ENCODE results near the gene SLC35F1.

Gene SLC35F1

DNA sequence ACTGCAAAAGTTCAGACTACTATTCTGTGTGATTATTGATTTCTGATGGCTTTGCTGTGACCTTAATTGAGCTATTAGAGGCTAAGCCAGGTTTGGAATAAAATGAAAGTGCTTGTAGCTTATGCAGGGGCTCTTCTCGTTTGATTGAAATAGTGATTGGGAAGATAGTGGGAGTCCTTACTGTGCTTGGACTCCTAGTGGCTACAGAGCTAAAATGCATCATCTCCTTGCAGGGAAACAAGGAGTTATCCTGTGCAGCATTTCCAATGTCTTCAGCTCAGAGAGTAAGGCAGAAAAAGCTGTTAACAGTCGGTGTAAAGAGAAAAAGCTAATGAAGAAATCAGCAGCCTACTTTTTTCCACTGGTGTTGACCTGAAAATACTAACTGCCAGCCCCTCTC is 173.5 kb downstream of the SLC35F1 start:
- no peaks in the 10 kb centered on the region for H3K36me3 Mint-ChIP-seq (ENCODE audit: insufficient read depth)
- H3K27me3 Mint-ChIP-seq: peaks cover 13 to 26% of the 10 kb centered on the region in 2 donors
- no peaks in the 10 kb centered on the region for H3K4me1 Mint-ChIP-seq (ENCODE audit: low read depth in 2 of 2)
- H3K27ac Mint-ChIP-seq: no peak overlapping the region
- ATAC-seq (replicated peaks) (no peak), DNase-seq (no peak)
- no peak overlapping the region for H3K4me3 Mint-ChIP-seq
- H3K9me3 Mint-ChIP-seq: no peaks in the 10 kb centered on the region

GRCh38 chr6:118083711-118084110 is 176.6 kb downstream of the SLC35F1 start:
- Mint-ChIP-seq H3K27me3 (peaks cover 18 to 43% of the 10 kb centered on the region in 2 donors), H3K4me1 (ENCODE audit: low read depth in 2 of 2) (no peaks in the 10 kb centered on the region), H3K4me3 (no peak overlapping the region), H3K27ac (no peak overlapping the region), H3K9me3 (no peaks in the 10 kb centered on the region), H3K36me3 (ENCODE audit: insufficient read depth) (no peaks in the 10 kb centered on the region)
- DNase-seq (no peak), ATAC-seq (replicated peaks) (no peak)

DNA sequence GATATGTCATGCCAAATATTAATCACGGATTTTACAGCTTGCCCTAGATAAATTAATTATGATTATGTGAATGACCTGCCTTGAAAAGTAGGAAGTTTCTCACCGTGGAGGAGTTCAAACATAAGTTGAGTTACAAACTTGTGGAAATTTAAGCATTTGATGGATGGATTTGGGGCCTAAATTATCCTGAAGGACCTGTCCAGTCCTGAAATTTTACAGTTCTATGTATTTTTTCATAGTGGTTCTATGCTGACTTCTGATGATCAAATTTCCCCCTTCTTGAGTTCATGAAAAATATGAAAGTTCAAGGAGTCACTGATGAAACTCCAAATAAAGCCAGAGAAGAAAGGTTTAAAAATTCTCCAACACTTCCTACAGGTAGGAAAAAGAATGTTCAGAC is 178.6 kb downstream of the SLC35F1 start:
- Mint-ChIP-seq H3K4me1 (ENCODE audit: low read depth in 2 of 2) (no peaks in the 10 kb centered on the region), H3K4me3 (no peak overlapping the region), H3K9me3 (peaks cover 0 to 3% of the 10 kb centered on the region in 2 donors), H3K27ac (no peak overlapping the region), H3K27me3 (peaks cover 15 to 36% of the 10 kb centered on the region in 2 donors), H3K36me3 (ENCODE audit: insufficient read depth) (no peaks in the 10 kb centered on the region)
- DNase-seq (no peak), ATAC-seq (replicated peaks) (no peak)

DNA sequence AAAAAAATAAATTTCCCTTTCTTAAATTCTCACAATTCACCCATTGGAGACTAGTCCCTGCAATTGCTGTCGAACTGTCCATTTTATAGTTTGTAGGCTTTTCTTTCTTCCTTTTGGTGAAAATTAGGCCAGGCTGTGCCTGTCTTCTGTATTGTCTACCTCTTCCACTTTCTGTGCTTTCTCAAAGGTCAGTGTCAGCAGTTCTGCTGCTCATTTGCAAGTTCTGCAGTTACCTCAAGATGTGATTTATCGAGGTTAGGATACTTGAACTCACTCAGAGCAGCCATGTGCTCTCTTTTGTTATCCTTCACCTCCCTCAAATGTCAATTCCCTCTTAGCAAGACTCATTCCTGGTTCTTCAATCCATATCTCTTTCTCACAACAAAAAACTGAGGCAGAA is 179.1 kb downstream of the SLC35F1 start:
- Mint-ChIP-seq H3K27ac (no peak overlapping the region), H3K4me3 (no peak overlapping the region), H3K4me1 (ENCODE audit: low read depth in 2 of 2) (no peaks in the 10 kb centered on the region), H3K36me3 (ENCODE audit: insufficient read depth) (no peaks in the 10 kb centered on the region), H3K9me3 (peaks cover under 1 to 6% of the 10 kb centered on the region in 2 donors), H3K27me3 (peaks cover 15 to 31% of the 10 kb centered on the region in 2 donors)
- no peak for DNase-seq
- ATAC-seq (replicated peaks): no peak

GRCh38 chr6:118092086-118092485 is 185.0 kb downstream of the SLC35F1 start:
- H3K27me3 Mint-ChIP-seq: peaks cover 8 to 13% of the 10 kb centered on the region in 2 donors
- no peaks in the 10 kb centered on the region for H3K36me3 Mint-ChIP-seq (ENCODE audit: insufficient read depth)
- ATAC-seq (replicated peaks) (no peak), DNase-seq (no peak)
- no peak overlapping the region for H3K4me3 Mint-ChIP-seq
- H3K9me3 Mint-ChIP-seq: peaks cover 14 to 15% of the 10 kb centered on the region in 2 donors
- no peaks in the 10 kb centered on the region for H3K4me1 Mint-ChIP-seq (ENCODE audit: low read depth in 2 of 2)
- no peak overlapping the region for H3K27ac Mint-ChIP-seq

- Mint-ChIP-seq H3K9me3 (peaks cover 6 to 8% of the 10 kb centered on the region in 2 donors), H3K36me3 (ENCODE audit: insufficient read depth) (no peaks in the 10 kb centered on the region), H3K27ac (no peak overlapping the region), H3K27me3 (no peaks in the 10 kb centered on the region), H3K4me3 (no peak overlapping the region), H3K4me1 (ENCODE audit: low read depth in 2 of 2) (no peaks in the 10 kb centered on the region)
- DNase-seq (no peak), ATAC-seq (replicated peaks) (no peak)
These were observed 190.5 kb downstream of the SLC35F1 start for GRCh38 chr6:118097576-118097975.

DNA sequence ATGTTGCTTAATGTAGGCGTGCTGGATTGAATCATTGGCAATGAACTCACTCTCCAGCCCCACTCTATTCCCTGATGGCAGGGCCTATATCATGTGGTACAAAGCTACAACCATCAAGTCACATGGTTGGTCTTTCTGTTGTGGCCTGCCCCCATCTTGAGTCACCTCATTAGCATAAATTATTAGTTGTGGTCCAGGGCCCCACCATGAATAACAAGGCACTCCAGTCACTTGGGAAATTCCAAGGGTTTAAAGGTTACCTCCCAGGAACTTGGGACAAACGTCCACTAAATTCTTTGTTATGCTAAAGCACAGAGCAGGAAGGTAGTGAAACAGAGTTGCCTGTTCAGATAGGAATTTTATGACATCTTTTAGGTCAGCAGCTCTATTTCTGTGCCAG is 193.7 kb downstream of the SLC35F1 start:
- no peaks in the 10 kb centered on the region for H3K36me3 Mint-ChIP-seq (ENCODE audit: insufficient read depth)
- H3K9me3 Mint-ChIP-seq: no peaks in the 10 kb centered on the region
- DNase-seq: no peak
- no peaks in the 10 kb centered on the region for H3K4me1 Mint-ChIP-seq (ENCODE audit: low read depth in 2 of 2)
- no peak overlapping the region for H3K4me3 Mint-ChIP-seq
- no peak for ATAC-seq (replicated peaks)
- no peaks in the 10 kb centered on the region for H3K27me3 Mint-ChIP-seq
- no peak overlapping the region for H3K27ac Mint-ChIP-seq

- H3K9me3 Mint-ChIP-seq: no peaks in the 10 kb centered on the region
- H3K36me3 Mint-ChIP-seq (ENCODE audit: insufficient read depth): no peaks in the 10 kb centered on the region
- H3K4me3 Mint-ChIP-seq: no peak overlapping the region
- no peaks in the 10 kb centered on the region for H3K27me3 Mint-ChIP-seq
- no peak for ATAC-seq (replicated peaks)
- H3K4me1 Mint-ChIP-seq (ENCODE audit: low read depth in 2 of 2): no peaks in the 10 kb centered on the region
- no peak for DNase-seq
- no peak overlapping the region for H3K27ac Mint-ChIP-seq
These were observed 194.2 kb downstream of the SLC35F1 start for GRCh38 chr6:118101220-118101619.

- DNase-seq: no peak
- Mint-ChIP-seq H3K9me3 (no peaks in the 10 kb centered on the region), H3K27ac (no peak overlapping the region), H3K27me3 (no peaks in the 10 kb centered on the region), H3K36me3 (ENCODE audit: insufficient read depth) (no peaks in the 10 kb centered on the region), H3K4me3 (no peak overlapping the region), H3K4me1 (ENCODE audit: low read depth in 2 of 2) (no peaks in the 10 kb centered on the region)
- ATAC-seq (replicated peaks): no peak
These were observed 194.8 kb downstream of the SLC35F1 start for GRCh38 chr6:118101831-118102345.

GRCh38 chr6:118102401-118102800 is 195.3 kb downstream of the SLC35F1 start:
- Mint-ChIP-seq H3K27ac (no peak overlapping the region), H3K9me3 (no peaks in the 10 kb centered on the region), H3K4me1 (ENCODE audit: low read depth in 2 of 2) (no peaks in the 10 kb centered on the region), H3K4me3 (no peak overlapping the region), H3K36me3 (ENCODE audit: insufficient read depth) (no peaks in the 10 kb centered on the region), H3K27me3 (no peaks in the 10 kb centered on the region)
- no peak for ATAC-seq (replicated peaks)
- DNase-seq: no peak

DNA sequence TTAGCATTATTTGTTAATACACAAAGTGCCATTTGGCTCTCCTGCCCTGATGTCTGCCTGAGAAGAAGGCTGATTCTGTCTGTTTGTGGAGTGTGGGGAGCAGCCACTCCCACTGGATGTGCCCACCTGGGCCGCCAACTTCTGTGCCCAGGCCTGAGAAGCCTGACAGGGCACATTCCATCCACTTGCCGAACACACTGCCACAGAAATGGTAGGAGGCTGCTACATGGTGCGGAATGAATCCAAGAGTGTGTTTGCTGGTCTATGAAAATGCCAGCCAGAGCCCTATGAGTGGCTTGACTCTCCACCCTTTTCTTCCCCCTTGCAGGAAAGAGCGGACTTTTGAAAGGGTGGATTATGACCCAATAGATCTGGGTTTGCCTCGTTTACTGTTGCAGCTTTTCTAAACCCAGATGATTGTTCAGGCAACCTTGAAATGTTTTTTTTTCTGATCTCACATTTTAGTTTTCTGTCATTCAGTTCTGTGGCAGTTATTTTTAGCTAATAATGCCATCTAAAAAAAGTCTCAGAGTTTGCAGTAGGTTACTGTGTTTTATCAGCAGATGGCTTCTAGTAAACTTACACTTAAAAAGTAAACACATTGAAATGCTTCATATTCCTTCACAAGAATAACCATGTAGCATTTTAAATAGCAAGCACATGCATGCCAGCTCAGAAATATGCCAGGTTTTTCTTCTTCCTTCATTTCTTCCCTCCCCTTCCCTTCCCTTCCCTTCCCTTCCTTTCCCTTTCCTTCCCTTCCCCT is 196.5 kb downstream of the SLC35F1 start:
- no peak overlapping the region for H3K4me3 Mint-ChIP-seq
- H3K4me1 Mint-ChIP-seq (ENCODE audit: low read depth in 2 of 2): no peaks in the 10 kb centered on the region
- H3K27me3 Mint-ChIP-seq: no peaks in the 10 kb centered on the region
- DNase-seq (no peak), ATAC-seq (replicated peaks) (no peak)
- no peak overlapping the region for H3K27ac Mint-ChIP-seq
- H3K36me3 Mint-ChIP-seq (ENCODE audit: insufficient read depth): no peaks in the 10 kb centered on the region
- no peaks in the 10 kb centered on the region for H3K9me3 Mint-ChIP-seq

DNA sequence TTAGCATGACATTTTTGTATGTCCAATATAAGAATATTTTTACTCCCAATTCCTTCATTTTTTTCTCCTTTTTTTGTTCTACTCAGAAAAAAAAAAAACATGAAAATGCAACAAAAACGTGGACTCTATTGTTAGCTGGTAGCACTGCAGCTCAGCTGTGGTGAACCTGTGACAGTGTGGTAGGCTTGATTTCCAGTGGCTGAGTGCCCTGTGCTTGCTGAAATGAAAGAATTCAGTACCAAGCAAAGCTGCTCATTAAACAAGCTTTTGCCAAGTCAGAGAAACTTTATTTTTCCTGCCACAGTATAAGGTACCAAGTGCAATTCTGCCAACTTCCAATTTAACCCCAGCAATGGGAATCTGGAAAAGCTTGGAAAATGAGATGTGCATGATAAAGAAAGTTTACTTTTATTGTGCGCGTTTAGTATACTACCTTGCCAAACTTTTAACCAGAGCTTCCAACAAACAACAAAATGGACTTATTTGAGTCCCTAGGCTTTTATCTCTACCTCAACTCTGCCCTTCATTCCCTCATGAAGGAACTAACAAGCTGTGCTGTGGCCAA is 215.2 kb downstream of the SLC35F1 start:
- Mint-ChIP-seq H3K27ac (no peak overlapping the region), H3K4me1 (ENCODE audit: low read depth in 2 of 2) (no peaks in the 10 kb centered on the region)

GRCh38 chr6:118122801-118123200 is 215.7 kb downstream of the SLC35F1 start:
- Mint-ChIP-seq H3K27me3 (peaks cover 0 to 6% of the 10 kb centered on the region in 2 donors), H3K4me3 (no peak overlapping the region), H3K27ac (no peak overlapping the region), H3K4me1 (ENCODE audit: low read depth in 2 of 2) (no peaks in the 10 kb centered on the region), H3K9me3 (no peaks in the 10 kb centered on the region), H3K36me3 (ENCODE audit: insufficient read depth) (no peaks in the 10 kb centered on the region)
- ATAC-seq (replicated peaks) (no peak), DNase-seq (no peak)

More for the DNA sequence above, 215.2 kb downstream of the SLC35F1 start:
- Mint-ChIP-seq H3K36me3 (ENCODE audit: insufficient read depth) (no peaks in the 10 kb centered on the region), H3K27me3 (peaks cover 0 to 6% of the 10 kb centered on the region in 2 donors), H3K9me3 (no peaks in the 10 kb centered on the region), H3K4me3 (no peak overlapping the region)
- ATAC-seq (replicated peaks) (no peak), DNase-seq (no peak)

DNA sequence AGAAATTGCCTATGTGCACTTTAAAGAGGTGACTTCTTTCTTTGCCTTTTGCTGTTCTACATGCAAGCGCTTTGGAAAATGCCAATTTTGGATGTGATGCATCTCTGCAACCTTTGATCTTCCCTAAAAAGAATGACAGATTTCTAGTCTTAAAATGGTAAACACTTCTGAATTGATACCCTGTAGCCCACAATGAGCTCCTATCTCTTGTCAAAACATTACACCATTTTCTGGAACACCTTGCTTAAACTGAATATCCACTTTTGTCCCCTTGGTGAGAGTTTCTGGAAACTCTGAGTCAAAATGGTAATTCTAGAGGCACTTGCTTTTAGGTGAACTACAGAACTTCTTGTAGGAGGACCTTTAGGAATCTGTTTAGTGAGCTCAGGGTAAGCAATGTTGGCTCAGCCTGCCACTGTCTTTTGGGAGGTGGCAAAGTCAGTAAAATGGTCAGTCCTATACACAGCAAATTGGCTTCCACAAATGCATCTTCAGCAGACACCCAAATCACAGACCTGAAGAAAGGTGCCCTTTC is 216.5 kb downstream of the SLC35F1 start:
- ATAC-seq (replicated peaks) (no peak), DNase-seq (no peak)
- Mint-ChIP-seq H3K9me3 (no peaks in the 10 kb centered on the region), H3K4me3 (no peak overlapping the region), H3K27ac (no peak overlapping the region), H3K4me1 (ENCODE audit: low read depth in 2 of 2) (no peaks in the 10 kb centered on the region), H3K36me3 (ENCODE audit: insufficient read depth) (no peaks in the 10 kb centered on the region), H3K27me3 (peaks cover 0 to 6% of the 10 kb centered on the region in 2 donors)

Measured in effector memory CD8-positive, alpha-beta T cell (primary cell).